Adrenal gland (tissue), 5 donors: ENCODE data around the gene GRM8.

ENCODE experiments used
- POLR2A ChIP-seq, 2 donors: fragments of 450-650 bp; IDR thresholded peaks; one replicate each; pipeline ENCODE4 v1.6.1; 2017; ENCODE audit warnings: antibody characterized with exemption in 2 of 2, mild to moderate bottlenecking in 2 of 2, moderate library complexity in 1 of 2
- TF ChIP-seq, protein P1 (sequence below), 6 experiments: fragments of 450-650 bp in 4 of 6; fragments of 200-600 bp in 2 of 6; sonication (generic) in 1 of 6; IDR thresholded peaks; 1 replicate in 5 of 6; 2 replicates in 1 of 6; pipeline versions ENCODE4 v1.5.1 to v1.8.0; 2016 to 2021; ENCODE audit warnings: antibody characterized with exemption in 6 of 6, mild to moderate bottlenecking in 2 of 6, moderate library complexity in 1 of 6
- donor health status: DM: no; HTN: no; CAD: no.

DNA sequence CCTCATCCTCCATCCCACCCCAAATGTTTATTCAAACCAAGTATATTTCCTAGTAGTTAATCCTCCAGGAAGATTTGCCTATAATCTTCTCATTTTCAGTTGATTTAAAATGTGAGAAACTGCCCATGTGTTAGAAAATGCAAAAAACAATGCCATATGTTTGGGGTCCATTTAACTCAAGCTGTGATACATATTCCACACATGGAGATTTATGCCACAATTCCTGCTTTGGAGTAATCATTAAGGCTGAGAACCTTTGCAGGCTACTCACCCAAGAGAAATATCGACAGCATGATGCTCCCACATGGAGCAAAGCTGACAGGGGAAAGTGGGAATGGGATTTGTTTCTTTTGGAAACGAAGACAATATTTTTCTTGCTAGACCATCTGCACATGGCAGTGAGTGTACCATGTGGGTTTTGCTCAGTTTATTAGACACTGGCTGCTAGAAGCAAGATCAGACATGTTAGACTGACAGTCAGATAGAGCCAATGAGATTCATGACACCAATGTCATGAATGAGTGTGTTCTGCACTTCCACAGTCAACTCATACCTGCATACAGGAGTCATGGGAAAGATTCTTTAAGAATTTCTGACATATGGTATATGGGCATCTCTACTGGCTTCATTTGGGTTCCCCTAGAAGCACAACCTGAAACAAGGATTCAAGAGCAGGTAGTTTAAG is 3.4 kb upstream of the GRM8 start:
- TF ChIP-seq, protein P1, sequence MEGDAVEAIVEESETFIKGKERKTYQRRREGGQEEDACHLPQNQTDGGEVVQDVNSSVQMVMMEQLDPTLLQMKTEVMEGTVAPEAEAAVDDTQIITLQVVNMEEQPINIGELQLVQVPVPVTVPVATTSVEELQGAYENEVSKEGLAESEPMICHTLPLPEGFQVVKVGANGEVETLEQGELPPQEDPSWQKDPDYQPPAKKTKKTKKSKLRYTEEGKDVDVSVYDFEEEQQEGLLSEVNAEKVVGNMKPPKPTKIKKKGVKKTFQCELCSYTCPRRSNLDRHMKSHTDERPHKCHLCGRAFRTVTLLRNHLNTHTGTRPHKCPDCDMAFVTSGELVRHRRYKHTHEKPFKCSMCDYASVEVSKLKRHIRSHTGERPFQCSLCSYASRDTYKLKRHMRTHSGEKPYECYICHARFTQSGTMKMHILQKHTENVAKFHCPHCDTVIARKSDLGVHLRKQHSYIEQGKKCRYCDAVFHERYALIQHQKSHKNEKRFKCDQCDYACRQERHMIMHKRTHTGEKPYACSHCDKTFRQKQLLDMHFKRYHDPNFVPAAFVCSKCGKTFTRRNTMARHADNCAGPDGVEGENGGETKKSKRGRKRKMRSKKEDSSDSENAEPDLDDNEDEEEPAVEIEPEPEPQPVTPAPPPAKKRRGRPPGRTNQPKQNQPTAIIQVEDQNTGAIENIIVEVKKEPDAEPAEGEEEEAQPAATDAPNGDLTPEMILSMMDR (IDR thresholded peaks at IDR 0.05), result no peak
- TF ChIP-seq POLR2A (IDR thresholded peaks at IDR 0.05), result no peak
